GM10266 (cell line): ENCODE results near the gene TSPAN3.

Experiments
- DNase-seq: peaks from one replicate; pipeline ENCODE4 v3.0.0; 2012; ENCODE audit errors: extremely low spot score
- TF ChIP-seq, protein P1 (sequence below): IDR thresholded peaks from 2 replicates; pipeline ENCODE4 v1.5.1; 2012; ENCODE audit warnings: mild to moderate bottlenecking, low read depth; ENCODE audit not compliant: control insufficient read depth, insufficient read depth; ENCODE audit errors: missing control alignments

TSPAN3 gene

DNA sequence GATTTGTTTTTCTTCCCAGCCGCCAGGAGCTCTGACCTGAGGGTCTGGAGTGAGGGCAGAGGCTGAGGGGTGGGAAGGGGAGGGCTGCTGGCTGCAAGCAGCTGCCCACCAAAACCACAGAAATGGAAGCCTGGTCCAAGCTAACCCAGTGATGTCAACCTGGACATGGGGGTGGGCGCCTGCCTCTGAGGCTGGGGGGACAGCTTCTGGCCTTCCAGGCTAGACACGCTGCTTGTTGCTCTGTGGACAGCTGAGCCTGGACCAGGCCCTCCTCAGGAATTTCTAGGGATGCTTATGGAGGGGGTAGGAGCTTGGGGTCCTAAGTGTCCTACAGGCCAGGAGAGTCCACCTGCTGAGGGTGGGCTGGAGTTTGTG lies 54.6 kb downstream of the TSPAN3 start:
- TF ChIP-seq, protein P1, sequence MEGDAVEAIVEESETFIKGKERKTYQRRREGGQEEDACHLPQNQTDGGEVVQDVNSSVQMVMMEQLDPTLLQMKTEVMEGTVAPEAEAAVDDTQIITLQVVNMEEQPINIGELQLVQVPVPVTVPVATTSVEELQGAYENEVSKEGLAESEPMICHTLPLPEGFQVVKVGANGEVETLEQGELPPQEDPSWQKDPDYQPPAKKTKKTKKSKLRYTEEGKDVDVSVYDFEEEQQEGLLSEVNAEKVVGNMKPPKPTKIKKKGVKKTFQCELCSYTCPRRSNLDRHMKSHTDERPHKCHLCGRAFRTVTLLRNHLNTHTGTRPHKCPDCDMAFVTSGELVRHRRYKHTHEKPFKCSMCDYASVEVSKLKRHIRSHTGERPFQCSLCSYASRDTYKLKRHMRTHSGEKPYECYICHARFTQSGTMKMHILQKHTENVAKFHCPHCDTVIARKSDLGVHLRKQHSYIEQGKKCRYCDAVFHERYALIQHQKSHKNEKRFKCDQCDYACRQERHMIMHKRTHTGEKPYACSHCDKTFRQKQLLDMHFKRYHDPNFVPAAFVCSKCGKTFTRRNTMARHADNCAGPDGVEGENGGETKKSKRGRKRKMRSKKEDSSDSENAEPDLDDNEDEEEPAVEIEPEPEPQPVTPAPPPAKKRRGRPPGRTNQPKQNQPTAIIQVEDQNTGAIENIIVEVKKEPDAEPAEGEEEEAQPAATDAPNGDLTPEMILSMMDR, result no peak
- DNase-seq, result no peak

DNA sequence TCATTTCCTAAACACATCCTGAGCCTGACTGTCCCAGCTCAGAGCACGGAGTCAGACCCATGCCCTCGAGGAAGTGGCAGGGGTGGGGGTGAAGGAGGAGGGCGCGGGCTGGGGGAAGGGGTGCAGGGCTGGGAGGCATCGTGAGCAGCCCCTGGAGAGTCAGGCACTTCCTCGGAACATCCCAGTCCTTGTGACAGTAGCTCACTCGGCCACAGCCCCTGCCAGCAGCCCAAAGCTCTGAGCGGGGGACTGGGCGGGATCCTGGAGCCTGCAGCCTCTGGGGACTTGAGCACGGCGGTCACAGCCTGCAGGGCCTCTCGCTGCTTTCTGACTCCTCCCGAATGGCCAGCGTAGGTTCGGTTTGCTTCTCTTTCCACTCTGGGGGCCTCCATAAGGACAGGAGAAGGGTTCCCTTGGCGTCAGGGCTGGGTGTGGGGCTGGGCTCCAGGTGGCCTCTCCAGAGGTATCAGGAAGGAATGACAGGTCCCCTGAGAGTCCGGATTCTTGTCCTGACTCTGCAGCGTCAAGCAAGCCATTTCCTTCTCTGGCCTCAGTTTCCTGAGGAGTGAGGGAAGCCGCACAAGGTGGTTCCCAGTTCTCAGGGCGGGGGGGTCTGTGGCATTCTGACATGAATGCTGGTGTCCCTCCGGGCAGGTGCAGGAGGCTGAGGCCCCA lies 55.1 kb downstream of the TSPAN3 start:
- DNase-seq, result no peak
- TF ChIP-seq, protein P1, result no peak

DNA sequence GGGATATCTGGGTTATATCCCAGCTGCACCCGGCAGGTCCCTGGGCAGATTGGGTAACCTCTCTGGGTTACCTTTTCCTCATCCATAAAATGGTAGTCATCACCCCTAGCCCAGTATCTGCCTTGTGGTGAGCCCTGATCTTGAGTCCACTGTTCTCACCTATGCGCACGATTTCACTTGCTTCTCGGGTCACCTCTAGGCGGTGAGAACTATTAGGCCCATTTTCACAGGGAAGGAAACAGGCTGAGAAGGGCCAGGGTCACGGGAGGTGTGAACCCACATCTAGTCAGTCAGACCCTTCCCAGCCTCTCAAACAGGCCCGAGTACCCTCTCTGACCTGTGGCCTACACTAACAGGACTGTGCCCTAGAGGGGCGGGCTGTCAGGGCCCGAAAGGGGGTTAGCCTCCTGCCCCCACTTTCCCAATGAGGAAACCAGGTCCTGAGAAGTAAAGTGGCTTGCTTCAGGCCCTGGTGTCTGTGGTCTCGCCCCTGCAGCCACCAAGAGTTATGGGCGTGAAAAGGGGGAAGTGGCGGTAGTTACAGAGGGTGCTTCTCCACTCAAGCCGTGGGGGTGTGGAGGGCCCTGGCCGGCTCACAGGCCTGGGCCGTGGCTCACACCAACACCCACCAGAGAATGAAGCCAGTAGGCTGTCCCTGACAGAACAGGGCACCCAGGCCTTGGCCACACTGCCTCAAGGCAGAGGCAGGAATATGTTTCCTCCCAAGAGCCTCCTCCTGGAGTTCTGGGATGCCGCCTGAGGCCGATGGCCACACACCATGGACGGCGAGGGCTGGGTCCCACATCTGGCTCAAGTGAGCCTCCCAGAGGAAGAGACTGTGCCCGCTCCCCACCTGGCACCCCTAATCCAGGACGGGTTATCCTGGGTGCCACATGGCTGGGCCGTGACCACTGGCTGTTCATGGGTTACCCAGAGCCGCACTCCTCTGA lies 56.5 kb downstream of the TSPAN3 start:
- TF ChIP-seq, protein P1, result no peak
- DNase-seq, result peak; percentile 65

DNA sequence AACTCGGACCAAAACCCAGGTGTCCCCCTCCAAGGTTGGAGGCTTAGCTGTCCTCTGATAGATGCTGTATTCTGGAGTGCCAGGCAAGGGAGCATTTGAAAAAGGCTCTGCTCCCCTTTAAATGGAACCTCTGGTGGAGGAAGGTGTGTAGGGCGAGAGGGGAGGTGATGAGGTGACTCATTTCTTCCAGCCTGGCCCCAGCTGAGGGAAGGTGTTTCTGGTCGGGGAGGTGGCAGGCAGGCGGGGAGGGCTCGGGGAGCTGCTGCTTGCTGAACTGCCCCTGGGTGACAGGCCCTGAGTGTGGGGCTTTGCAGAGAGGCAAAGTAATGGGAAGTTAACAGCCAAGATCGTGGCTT lies 57.2 kb downstream of the TSPAN3 start:
- peak; percentile 78 for DNase-seq
- TF ChIP-seq, protein P1, result no peak

DNA sequence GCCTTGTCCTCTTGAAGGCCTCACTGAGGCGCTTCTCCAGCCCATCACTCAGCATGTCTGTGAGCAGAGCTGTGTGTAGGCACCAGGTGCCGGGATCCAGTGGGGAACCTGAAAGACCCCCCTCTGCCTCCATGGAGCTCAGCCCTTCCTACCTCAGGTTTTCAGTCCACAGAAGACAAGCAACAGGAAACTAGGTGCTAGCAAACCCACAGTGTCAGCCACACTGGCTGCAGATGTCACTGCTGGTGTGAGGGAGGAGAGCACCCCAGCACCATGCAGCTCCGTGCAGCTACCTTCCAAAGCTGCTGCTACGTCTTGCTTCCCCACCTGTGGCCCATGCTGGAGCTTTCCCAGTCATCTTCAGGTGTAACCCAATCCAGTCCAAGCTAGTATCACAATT lies 58.0 kb downstream of the TSPAN3 start:
- DNase-seq, result no peak
- TF ChIP-seq, protein P1, result no peak

DNA sequence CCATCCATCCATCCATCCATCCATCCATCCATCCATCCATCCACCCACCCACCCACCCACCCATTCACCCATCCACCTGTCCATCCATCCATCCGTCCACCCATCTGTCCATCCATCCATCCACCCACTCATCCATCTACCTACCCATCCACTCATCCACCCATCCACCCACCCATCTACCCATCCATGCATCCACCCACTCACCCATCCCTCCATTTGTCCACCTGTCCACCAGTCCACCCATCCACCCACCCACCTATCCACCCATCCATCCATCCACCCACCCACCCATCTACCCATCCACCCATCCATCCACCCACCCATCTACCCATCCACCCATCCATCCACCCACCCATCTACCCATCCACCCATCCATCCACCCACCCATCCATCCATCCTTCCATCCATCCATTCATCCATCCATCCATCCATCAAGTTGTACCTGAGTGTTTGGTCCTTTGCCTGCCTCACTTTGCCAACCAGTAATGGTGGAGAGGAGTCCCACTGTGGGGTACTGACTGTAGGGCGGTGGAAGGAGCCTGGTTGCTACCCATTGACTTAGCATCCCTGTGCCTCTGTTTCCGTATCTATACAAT lies 58.7 kb downstream of the TSPAN3 start:
- TF ChIP-seq, protein P1, result no peak
- no peak for DNase-seq
